ENCODE data around the gene GATAD2A.

GATAD2A gene

DNA sequence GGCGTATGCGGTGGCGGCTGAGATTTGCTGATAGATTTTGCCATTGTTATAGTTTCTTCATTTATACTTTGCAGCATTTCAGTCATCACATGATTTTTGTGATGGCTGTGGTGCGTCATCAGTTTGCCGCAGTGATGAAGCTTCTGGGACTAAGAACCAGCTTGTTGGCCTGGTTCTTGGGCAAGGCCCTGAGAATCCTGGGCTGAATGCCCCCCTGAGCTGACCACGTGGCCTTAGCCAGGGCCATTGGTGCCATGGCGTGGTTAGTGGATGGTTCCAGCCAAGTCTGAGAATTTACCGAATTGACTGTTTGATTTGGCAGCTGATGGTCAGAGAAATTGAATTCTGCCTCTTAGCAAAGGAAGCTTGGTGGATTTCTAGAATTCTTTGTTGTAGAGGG lies 17.8 kb downstream of the GATAD2A start:
- no peak for DNase-seq (ENCODE audit: low read depth)
- TF ChIP-seq, protein P1, sequence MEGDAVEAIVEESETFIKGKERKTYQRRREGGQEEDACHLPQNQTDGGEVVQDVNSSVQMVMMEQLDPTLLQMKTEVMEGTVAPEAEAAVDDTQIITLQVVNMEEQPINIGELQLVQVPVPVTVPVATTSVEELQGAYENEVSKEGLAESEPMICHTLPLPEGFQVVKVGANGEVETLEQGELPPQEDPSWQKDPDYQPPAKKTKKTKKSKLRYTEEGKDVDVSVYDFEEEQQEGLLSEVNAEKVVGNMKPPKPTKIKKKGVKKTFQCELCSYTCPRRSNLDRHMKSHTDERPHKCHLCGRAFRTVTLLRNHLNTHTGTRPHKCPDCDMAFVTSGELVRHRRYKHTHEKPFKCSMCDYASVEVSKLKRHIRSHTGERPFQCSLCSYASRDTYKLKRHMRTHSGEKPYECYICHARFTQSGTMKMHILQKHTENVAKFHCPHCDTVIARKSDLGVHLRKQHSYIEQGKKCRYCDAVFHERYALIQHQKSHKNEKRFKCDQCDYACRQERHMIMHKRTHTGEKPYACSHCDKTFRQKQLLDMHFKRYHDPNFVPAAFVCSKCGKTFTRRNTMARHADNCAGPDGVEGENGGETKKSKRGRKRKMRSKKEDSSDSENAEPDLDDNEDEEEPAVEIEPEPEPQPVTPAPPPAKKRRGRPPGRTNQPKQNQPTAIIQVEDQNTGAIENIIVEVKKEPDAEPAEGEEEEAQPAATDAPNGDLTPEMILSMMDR (IDR thresholded peaks at IDR 0.05; ENCODE audit: low read depth, low read length, missing control alignments), result no peak

DNA sequence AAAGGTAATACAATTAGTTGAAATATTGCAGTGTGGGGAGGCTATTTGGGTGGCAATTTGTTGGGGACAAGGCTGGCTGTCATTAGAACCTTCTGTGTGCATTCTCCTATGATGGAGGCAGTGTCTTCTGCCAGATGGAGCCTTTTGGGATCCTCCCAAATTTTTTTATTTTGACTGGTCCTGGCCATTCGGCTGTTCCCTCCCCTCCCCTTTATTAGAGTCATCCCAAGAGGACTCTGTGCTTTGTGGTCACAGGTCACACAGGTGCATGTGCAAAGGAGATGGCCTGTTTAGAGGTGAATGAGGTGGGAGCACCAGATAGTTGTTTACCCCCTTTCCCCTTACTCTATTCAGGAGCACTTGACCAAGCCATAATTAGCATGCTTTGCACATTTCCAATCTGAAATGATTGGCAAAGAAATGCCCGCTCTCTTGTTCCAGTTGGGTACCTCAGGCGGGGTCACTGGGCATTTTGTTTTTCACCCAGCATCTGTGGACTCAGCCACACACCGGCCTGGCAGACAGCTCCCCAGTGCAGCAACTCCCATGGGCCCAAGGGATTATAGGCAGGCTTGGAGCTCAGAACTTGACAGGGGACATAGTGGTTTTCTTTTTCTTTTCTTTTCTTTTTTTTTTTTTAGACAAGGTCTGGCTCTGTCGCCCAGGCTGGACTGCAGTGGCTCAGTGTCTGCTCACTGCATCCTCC lies 19.8 kb downstream of the GATAD2A start:
- DNase-seq (ENCODE audit: low read depth), result no peak
- no peak overlapping the region for H3K4me3 ChIP-seq (ENCODE audit: low read depth, low read length)
- TF ChIP-seq, protein P1 (IDR thresholded peaks at IDR 0.05; ENCODE audit: low read depth, low read length, missing control alignments), result no peak

More for the DNA sequence above, 17.8 kb downstream of the GATAD2A start:
- H3K4me3 ChIP-seq (ENCODE audit: low read depth, low read length), result no peak overlapping the region

DNA sequence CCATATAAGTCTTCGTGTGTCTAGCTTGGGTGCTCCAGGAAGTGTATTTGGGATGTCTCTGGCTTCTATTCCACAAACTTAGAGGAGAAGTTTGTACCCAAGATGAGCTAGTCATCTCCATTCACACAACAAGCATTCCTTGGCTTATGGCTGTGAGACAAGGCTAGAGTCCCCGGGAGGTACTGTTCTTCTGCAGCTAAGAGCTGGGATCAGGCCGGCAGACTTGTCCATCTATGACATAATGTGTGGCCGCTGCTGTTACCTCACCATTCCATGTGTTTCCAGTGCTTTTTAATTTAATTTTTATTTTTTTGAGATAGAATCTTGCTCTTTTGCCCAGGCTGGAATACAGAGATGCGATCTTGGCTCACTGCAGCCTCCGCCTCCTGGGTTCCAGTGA lies 20.7 kb downstream of the GATAD2A start:
- no peak for DNase-seq (ENCODE audit: low read depth)
- TF ChIP-seq, protein P1 (IDR thresholded peaks at IDR 0.05; ENCODE audit: low read depth, low read length, missing control alignments), result no peak
- no peak overlapping the region for H3K4me3 ChIP-seq (ENCODE audit: low read depth, low read length)

DNA sequence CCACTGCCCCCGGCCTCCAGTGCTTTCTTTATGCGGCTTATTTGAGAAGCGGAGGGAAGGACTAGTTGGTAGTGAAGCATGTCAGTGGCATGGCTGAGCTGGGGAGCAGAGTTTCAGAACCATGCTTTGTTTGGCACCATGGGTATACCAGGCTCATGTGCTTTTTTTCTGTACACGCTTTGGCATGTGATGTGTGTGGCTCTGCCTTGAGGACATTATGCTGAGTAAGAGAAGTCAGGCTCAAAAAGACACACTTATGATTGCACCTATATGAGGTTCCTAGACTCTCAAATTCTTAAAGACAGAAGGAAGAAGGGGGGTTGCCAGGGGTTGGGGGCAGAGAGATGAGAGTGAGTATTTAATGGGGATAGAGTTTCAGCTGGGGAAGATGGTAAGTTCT lies 21.3 kb downstream of the GATAD2A start:
- no peak for DNase-seq (ENCODE audit: low read depth)
- H3K4me3 ChIP-seq (ENCODE audit: low read depth, low read length), result no peak overlapping the region
- TF ChIP-seq, protein P1 (IDR thresholded peaks at IDR 0.05; ENCODE audit: low read depth, low read length, missing control alignments), result no peak

DNA sequence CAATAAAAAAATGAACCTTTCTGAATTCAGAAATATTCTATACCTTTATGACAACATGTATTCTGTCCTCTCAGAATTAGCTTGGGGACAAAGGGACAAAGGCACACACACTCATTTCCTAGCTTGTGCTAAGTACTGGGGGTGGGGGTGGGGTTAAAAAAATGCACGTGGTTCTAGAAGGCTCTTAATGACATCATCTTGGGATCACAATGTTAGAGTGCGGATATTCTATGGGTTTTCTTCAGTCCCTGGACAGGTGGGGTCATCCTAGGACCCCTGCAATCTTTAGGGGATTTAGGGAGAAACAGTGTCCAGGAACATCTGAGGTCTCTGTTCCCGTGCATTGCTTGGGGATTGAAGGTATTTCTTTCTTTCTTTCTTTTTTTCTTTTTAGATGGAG lies 21.8 kb downstream of the GATAD2A start:
- no peak for DNase-seq (ENCODE audit: low read depth)
- no peak overlapping the region for H3K4me3 ChIP-seq (ENCODE audit: low read depth, low read length)
- TF ChIP-seq, protein P1 (IDR thresholded peaks at IDR 0.05; ENCODE audit: low read depth, low read length, missing control alignments), result no peak

DNA sequence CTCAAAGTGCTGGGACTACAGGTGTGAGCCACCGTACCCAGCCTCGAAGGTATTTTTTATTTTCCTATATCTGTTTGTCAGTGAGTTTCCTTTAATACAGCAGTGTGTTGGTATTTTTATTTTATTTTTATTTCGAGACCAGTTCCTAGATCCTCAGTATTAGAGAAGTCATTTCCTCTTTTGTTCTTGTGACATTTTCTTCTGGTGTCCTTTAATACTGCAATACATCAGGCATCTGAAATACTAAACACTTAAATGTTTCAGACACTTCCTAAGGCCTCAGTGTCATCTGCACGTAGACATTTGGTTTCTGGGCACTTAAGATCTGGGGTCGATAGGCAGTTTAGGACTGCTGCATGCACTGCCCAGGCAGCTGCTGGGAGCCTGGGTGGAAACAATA lies 22.5 kb downstream of the GATAD2A start:
- H3K4me3 ChIP-seq (ENCODE audit: low read depth, low read length), result no peak overlapping the region
- DNase-seq (ENCODE audit: low read depth), result no peak
- TF ChIP-seq, protein P1 (IDR thresholded peaks at IDR 0.05; ENCODE audit: low read depth, low read length, missing control alignments), result no peak

DNA sequence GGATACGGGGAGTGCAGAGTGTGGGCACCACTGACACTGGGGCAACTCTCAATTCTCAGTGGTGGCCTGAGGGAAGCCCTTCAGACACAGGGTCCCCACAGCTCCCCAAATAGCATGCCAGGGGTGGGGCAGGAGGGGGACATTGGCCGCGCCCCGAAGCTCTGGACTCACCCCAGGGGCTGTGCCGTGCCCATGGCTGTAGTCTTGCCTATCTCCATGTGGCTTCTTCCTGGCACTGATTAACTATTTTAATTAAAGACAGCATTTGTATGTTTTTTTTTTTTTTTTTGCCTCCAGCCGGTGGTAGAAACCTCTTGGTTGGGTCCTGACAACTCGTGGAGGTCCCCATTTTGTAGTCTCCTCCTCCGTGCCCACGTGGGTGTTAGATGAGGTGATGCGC lies 23.3 kb downstream of the GATAD2A start:
- no peak for DNase-seq (ENCODE audit: low read depth)
- TF ChIP-seq, protein P1 (IDR thresholded peaks at IDR 0.05; ENCODE audit: low read depth, low read length, missing control alignments), result no peak
- no peak overlapping the region for H3K4me3 ChIP-seq (ENCODE audit: low read depth, low read length)
